Stimulated activated naive B cell treated with anti-CD40 and anti-IgM and Interleukin-4, amounts not matched to agents 10 μg/mL and 1 μg/mL and 100 μg/mL, for 72 hours (primary cell): ENCODE measurements around the gene DHRSX.

ENCODE experiments used
- ATAC-seq, 2 donors: fragments of 150-1000 bp; cut with Tn5 transposase; replicated peaks; 2 replicates each; pipeline ENCODE4 v1.10.0; 2021; ENCODE audit warnings: moderate library complexity in 1 of 2
- DNase-seq: peaks from one replicate; pipeline ENCODE4 v3.0.0; 2021
- H3K27ac Mint-ChIP-seq: one replicate; pipeline ENCODE4 v1.8.0; 2022; ENCODE audit warnings: mild to moderate bottlenecking, mixed read lengths
- H3K27me3 Mint-ChIP-seq, 2 donors: one replicate each; pipeline ENCODE4 v1.8.0; 2022; ENCODE audit warnings: mixed read lengths in 2 of 2
- H3K36me3 Mint-ChIP-seq, 2 donors: one replicate each; pipeline ENCODE4 v1.8.0; 2022; ENCODE audit warnings: mixed read lengths in 2 of 2, mild to moderate bottlenecking in 1 of 2
- H3K4me1 Mint-ChIP-seq, 2 donors: one replicate each; pipeline ENCODE4 v1.8.0; 2022; ENCODE audit warnings: mixed read lengths in 2 of 2, mild to moderate bottlenecking in 1 of 2
- H3K4me3 Mint-ChIP-seq, 2 donors: one replicate each; pipeline ENCODE4 v1.8.0; 2022; ENCODE audit warnings: mild to moderate bottlenecking in 2 of 2, mixed read lengths in 2 of 2, moderate library complexity in 1 of 2
- H3K9me3 Mint-ChIP-seq, 2 donors: one replicate each; pipeline ENCODE4 v1.8.0; 2022; ENCODE audit warnings: mixed read lengths in 2 of 2, mild to moderate bottlenecking in 1 of 2

The DHRSX gene

GRCh38 chrX:2497961-2498780 lies 2.6 kb downstream of the DHRSX start:
- Mint-ChIP-seq H3K27me3 (no peaks in the 10 kb centered on the region), H3K4me3 (peak overlapping the region; percentile 78 to 80), H3K36me3 (peaks cover 0 to 4% of the 10 kb centered on the region in 2 donors), H3K4me1 (peaks cover 13 to 45% of the 10 kb centered on the region in 2 donors), H3K27ac (no peak overlapping the region), H3K9me3 (no peaks in the 10 kb centered on the region)
- DNase-seq: no peak
- ATAC-seq: no peak

- DNase-seq (no peak), ATAC-seq (no peak)
- H3K27me3 Mint-ChIP-seq: no peaks in the 10 kb centered on the region
- peaks cover 6 to 11% of the 10 kb centered on the region in 2 donors for H3K36me3 Mint-ChIP-seq
- H3K27ac Mint-ChIP-seq: no peak overlapping the region
- peaks cover 17 to 55% of the 10 kb centered on the region in 2 donors for H3K4me1 Mint-ChIP-seq
- no peaks in the 10 kb centered on the region for H3K9me3 Mint-ChIP-seq
- no peak overlapping the region for H3K4me3 Mint-ChIP-seq
These were observed 5.2 kb downstream of the DHRSX start for GRCh38 chrX:2495595-2495994.

GRCh38 chrX:2492531-2493218 lies 8.1 kb downstream of the DHRSX start:
- no peak for DNase-seq
- H3K9me3 Mint-ChIP-seq: no peaks in the 10 kb centered on the region
- no peak for ATAC-seq
- no peaks in the 10 kb centered on the region for H3K27me3 Mint-ChIP-seq
- peaks cover 27% of the 10 kb centered on the region in 2 donors for H3K36me3 Mint-ChIP-seq
- no peak overlapping the region for H3K4me3 Mint-ChIP-seq
- H3K27ac Mint-ChIP-seq: no peak overlapping the region
- H3K4me1 Mint-ChIP-seq: peaks cover 10 to 38% of the 10 kb centered on the region in 2 donors

GRCh38 chrX:2490634-2491033 lies 10.1 kb downstream of the DHRSX start:
- no peaks in the 10 kb centered on the region for H3K27me3 Mint-ChIP-seq
- H3K4me3 Mint-ChIP-seq: no peak overlapping the region
- peaks cover 36 to 38% of the 10 kb centered on the region in 2 donors for H3K36me3 Mint-ChIP-seq
- H3K4me1 Mint-ChIP-seq: peaks cover 12 to 27% of the 10 kb centered on the region in 2 donors
- H3K27ac Mint-ChIP-seq: no peak overlapping the region
- H3K9me3 Mint-ChIP-seq: no peaks in the 10 kb centered on the region
- DNase-seq (no peak), ATAC-seq (no peak)

- no peak for ATAC-seq
- no peak for DNase-seq
- no peaks in the 10 kb centered on the region for H3K9me3 Mint-ChIP-seq
- H3K4me3 Mint-ChIP-seq: no peak overlapping the region
- no peaks in the 10 kb centered on the region for H3K27me3 Mint-ChIP-seq
- H3K27ac Mint-ChIP-seq: no peak overlapping the region
- H3K36me3 Mint-ChIP-seq: peaks cover 36 to 37% of the 10 kb centered on the region in 2 donors
- H3K4me1 Mint-ChIP-seq: peaks cover 13 to 24% of the 10 kb centered on the region in 2 donors
These were observed 11.0 kb downstream of the DHRSX start for GRCh38 chrX:2489446-2490445.

GRCh38 chrX:2488621-2489285 lies 12.0 kb downstream of the DHRSX start:
- peak overlapping the region; percentile 65 for H3K27ac Mint-ChIP-seq
- ATAC-seq (no peak), DNase-seq (no peak)
- H3K36me3 Mint-ChIP-seq: peaks cover 40% of the 10 kb centered on the region in 2 donors
- H3K9me3 Mint-ChIP-seq: no peaks in the 10 kb centered on the region
- no peaks in the 10 kb centered on the region for H3K27me3 Mint-ChIP-seq
- H3K4me3 Mint-ChIP-seq: no peak overlapping the region
- H3K4me1 Mint-ChIP-seq: peaks cover 13 to 30% of the 10 kb centered on the region in 2 donors

GRCh38 chrX:2487366-2487765 lies 13.4 kb downstream of the DHRSX start:
- H3K27me3 Mint-ChIP-seq: no peaks in the 10 kb centered on the region
- H3K4me3 Mint-ChIP-seq: no peak overlapping the region
- H3K9me3 Mint-ChIP-seq: no peaks in the 10 kb centered on the region
- peaks cover 10 to 23% of the 10 kb centered on the region in 2 donors for H3K4me1 Mint-ChIP-seq
- DNase-seq: no peak
- no peak overlapping the region for H3K27ac Mint-ChIP-seq
- peaks cover 40% of the 10 kb centered on the region in 2 donors for H3K36me3 Mint-ChIP-seq
- ATAC-seq: no peak

- no peaks in the 10 kb centered on the region for H3K27me3 Mint-ChIP-seq
- no peak overlapping the region for H3K4me3 Mint-ChIP-seq
- H3K36me3 Mint-ChIP-seq: peaks cover 40% of the 10 kb centered on the region in 2 donors
- ATAC-seq (no peak), DNase-seq (no peak)
- peaks cover 4 to 15% of the 10 kb centered on the region in 2 donors for H3K4me1 Mint-ChIP-seq
- H3K9me3 Mint-ChIP-seq: no peaks in the 10 kb centered on the region
- no peak overlapping the region for H3K27ac Mint-ChIP-seq
These were observed 14.2 kb downstream of the DHRSX start for GRCh38 chrX:2486476-2487133.

GRCh38 chrX:2485789-2486345 lies 14.9 kb downstream of the DHRSX start:
- Mint-ChIP-seq H3K4me3 (no peak overlapping the region), H3K27me3 (no peaks in the 10 kb centered on the region), H3K36me3 (peaks cover 35 to 36% of the 10 kb centered on the region in 2 donors), H3K27ac (no peak overlapping the region), H3K4me1 (peaks cover 4 to 10% of the 10 kb centered on the region in 2 donors), H3K9me3 (no peaks in the 10 kb centered on the region)
- ATAC-seq (no peak), DNase-seq (no peak)

GRCh38 chrX:2484721-2485648 lies 15.8 kb downstream of the DHRSX start:
- Mint-ChIP-seq H3K27ac (no peak overlapping the region), H3K4me1 (peaks cover 4 to 10% of the 10 kb centered on the region in 2 donors), H3K4me3 (no peak overlapping the region), H3K27me3 (no peaks in the 10 kb centered on the region), H3K36me3 (peaks cover 33 to 36% of the 10 kb centered on the region in 2 donors), H3K9me3 (peaks cover 0 to 3% of the 10 kb centered on the region in 2 donors)
- DNase-seq (no peak), ATAC-seq (no peak)

GRCh38 chrX:2484256-2484655 lies 16.5 kb downstream of the DHRSX start:
- Mint-ChIP-seq H3K27me3 (no peaks in the 10 kb centered on the region), H3K36me3 (peaks cover 33 to 38% of the 10 kb centered on the region in 2 donors), H3K4me1 (peaks cover 4 to 10% of the 10 kb centered on the region in 2 donors), H3K9me3 (peaks cover 0 to 4% of the 10 kb centered on the region in 2 donors), H3K4me3 (no peak overlapping the region), H3K27ac (no peak overlapping the region)
- ATAC-seq (no peak), DNase-seq (no peak)

- DNase-seq (no peak), ATAC-seq (no peak)
- H3K9me3 Mint-ChIP-seq: peaks cover 0 to 4% of the 10 kb centered on the region in 2 donors
- peaks cover 26 to 35% of the 10 kb centered on the region in 2 donors for H3K36me3 Mint-ChIP-seq
- H3K4me3 Mint-ChIP-seq: no peak overlapping the region
- H3K4me1 Mint-ChIP-seq: peaks cover 2 to 11% of the 10 kb centered on the region in 2 donors
- no peaks in the 10 kb centered on the region for H3K27me3 Mint-ChIP-seq
- H3K27ac Mint-ChIP-seq: no peak overlapping the region
These were observed 17.2 kb downstream of the DHRSX start for GRCh38 chrX:2483398-2484060.
